ENCODE data around the gene REV3L.

REV3L gene

DNA sequence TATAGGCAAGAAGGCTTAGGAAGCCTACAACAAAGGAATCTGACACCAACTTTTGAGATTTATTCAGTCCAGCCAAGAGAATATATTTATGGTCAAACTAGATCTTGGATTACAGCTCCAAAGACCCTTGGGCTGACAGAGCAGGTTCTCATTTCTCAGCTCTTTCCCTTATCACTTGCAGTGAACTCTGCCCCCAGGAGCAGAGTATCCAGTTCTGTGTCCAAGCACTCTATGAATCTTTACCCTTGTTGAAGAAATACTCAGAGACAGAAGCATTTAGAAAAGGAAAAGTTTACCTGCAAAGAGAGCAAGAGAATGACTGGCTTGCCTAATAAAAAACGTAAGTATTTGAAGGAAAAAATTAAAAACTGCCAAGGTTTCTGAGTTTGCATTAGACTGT lies 205.2 kb downstream of the REV3L start:
- no peaks in the 10 kb centered on the region for H4K20me1 ChIP-seq
- H3K36me3 ChIP-seq: peaks cover 97% of the 10 kb centered on the region
- no peaks in the 10 kb centered on the region for H3K27me3 ChIP-seq
- H3K27ac ChIP-seq: no peak overlapping the region
- no peaks in the 10 kb centered on the region for H3K4me1 ChIP-seq
- no peak overlapping the region for H3K9ac ChIP-seq
- H3K4me2 ChIP-seq: no peak overlapping the region
- TF ChIP-seq Cebpa-rat (IDR thresholded peaks at IDR 0.05): no peak
- peaks cover 69% of the 10 kb centered on the region for H3K9me3 ChIP-seq
- H3K4me3 ChIP-seq: no peak overlapping the region

DNA sequence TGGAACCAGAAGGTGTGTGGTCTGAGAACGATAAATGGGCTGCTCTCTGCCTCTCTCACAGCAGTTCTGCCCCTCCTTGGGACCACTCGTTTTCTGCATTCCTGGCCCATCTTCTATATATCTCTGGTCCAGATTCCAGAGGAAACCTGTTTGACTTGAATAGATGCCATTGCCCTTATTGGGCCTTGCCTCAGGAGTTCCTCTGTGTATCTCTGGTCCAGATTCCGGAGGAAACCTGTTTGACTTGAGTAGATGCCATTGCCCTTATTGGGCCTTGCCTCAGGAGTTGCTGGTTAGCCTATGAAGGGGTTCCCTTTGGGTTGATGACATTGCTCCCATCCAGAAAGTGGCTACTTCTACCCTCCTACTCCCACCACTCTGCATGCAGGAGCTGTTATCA lies 206.3 kb downstream of the REV3L start:
- H3K27me3 ChIP-seq: no peaks in the 10 kb centered on the region
- H3K27ac ChIP-seq: no peak overlapping the region
- no peak overlapping the region for H3K4me2 ChIP-seq
- no peak overlapping the region for H3K9ac ChIP-seq
- H4K20me1 ChIP-seq: no peaks in the 10 kb centered on the region
- H3K4me3 ChIP-seq: no peak overlapping the region
- peaks cover 72% of the 10 kb centered on the region for H3K9me3 ChIP-seq
- peaks cover 98% of the 10 kb centered on the region for H3K36me3 ChIP-seq
- H3K4me1 ChIP-seq: no peaks in the 10 kb centered on the region
- no peak for TF ChIP-seq Cebpa-rat (IDR thresholded peaks at IDR 0.05)

DNA sequence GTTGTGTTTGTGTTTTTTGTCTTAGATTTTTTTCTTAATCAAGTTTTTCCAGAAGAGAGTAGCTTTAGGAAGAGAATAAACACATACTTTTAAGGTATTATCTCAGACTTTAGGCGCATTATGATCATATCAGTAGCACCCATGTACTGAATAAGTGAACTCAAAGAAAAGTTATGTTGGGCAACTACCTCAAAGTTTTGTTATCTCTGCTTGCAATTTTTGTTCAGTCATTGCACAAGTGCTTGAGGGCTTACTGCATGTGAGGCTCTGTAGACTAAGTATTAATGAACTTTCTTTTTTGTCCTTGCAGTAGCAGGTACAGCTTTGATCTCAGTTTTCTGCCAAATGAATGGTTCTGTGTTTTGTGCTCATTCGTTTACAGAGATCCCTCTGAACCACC lies 206.7 kb downstream of the REV3L start:
- no peak for TF ChIP-seq Cebpa-rat (IDR thresholded peaks at IDR 0.05)
- H3K4me2 ChIP-seq: no peak overlapping the region
- no peak overlapping the region for H3K4me3 ChIP-seq
- no peaks in the 10 kb centered on the region for H3K27me3 ChIP-seq
- no peaks in the 10 kb centered on the region for H3K4me1 ChIP-seq
- no peak overlapping the region for H3K27ac ChIP-seq
- no peak overlapping the region for H3K9ac ChIP-seq
- H3K36me3 ChIP-seq: peaks cover 94% of the 10 kb centered on the region
- H4K20me1 ChIP-seq: no peaks in the 10 kb centered on the region
- H3K9me3 ChIP-seq: peaks cover 70% of the 10 kb centered on the region

DNA sequence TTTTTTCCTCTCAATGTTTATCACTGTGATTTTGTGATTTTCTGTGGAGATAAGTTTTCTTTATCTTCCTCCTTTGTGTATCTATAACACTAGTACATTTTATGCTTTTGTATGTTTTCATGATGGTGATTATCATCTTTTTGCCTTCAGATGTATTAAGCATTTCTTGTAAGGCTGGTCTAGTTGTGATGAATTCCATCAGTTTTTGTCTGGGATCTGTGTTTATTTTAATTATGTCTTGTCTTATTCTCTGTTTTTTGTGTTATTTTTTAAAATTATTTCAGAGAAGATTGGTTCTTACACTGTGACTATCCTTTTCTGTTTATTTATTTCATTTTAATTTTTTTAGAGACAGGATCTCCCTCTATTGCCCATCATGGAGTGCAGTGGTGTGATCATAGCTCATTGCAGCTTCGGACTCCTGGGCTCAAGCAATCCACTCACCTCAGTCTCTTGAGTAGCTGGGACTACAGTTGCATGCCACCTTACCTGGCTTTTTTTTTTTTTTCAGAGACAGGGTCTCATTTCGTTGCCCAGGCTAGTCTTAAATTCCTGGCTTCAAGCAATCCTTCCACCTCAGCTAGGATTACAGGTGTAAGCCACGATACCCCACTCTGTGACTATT lies 208.3 kb downstream of the REV3L start:
- Histone ChIP-seq H3K4me2 (no peak overlapping the region), H3K36me3 (peaks cover 92% of the 10 kb centered on the region)

DNA sequence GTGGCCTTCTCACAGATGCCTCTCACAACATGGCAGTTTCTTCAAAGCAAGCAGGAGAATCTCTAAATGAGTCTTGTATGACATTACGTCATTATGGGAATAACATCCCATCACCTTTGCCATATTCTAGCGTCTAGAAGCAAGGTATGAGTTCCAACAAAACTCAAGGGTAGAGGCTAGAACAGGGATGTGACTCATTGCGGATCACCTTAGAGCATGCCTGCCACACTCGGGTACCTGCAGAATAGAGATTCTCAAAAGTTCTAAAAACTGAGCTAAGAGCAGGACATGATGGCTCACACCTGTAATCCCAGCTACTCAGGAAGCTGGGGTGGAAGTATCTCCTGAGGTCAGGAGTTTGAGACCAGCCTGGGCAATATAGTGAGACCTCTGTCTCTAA lies 212.9 kb downstream of the REV3L start:
- H3K4me1 ChIP-seq: no peaks in the 10 kb centered on the region
- no peaks in the 10 kb centered on the region for H4K20me1 ChIP-seq
- H3K27ac ChIP-seq: no peak overlapping the region
- H3K27me3 ChIP-seq: no peaks in the 10 kb centered on the region
- TF ChIP-seq Cebpa-rat (IDR thresholded peaks at IDR 0.05): no peak
- H3K4me2 ChIP-seq: no peak overlapping the region
- H3K9me3 ChIP-seq: peaks cover 45% of the 10 kb centered on the region
- no peak overlapping the region for H3K4me3 ChIP-seq
- no peak overlapping the region for H3K9ac ChIP-seq
- peaks cover 86% of the 10 kb centered on the region for H3K36me3 ChIP-seq

More for the DNA sequence above, 208.3 kb downstream of the REV3L start:
- H3K27me3 ChIP-seq: no peaks in the 10 kb centered on the region
- no peak overlapping the region for H3K9ac ChIP-seq
- peaks cover 83% of the 10 kb centered on the region for H3K9me3 ChIP-seq
- no peaks in the 10 kb centered on the region for H3K4me1 ChIP-seq
- no peaks in the 10 kb centered on the region for H4K20me1 ChIP-seq
- H3K4me3 ChIP-seq: peak overlapping the region; percentile 41; the same call in 1 of the 2 replicates
- no peak for TF ChIP-seq Cebpa-rat (IDR thresholded peaks at IDR 0.05)
- no peak overlapping the region for H3K27ac ChIP-seq

DNA sequence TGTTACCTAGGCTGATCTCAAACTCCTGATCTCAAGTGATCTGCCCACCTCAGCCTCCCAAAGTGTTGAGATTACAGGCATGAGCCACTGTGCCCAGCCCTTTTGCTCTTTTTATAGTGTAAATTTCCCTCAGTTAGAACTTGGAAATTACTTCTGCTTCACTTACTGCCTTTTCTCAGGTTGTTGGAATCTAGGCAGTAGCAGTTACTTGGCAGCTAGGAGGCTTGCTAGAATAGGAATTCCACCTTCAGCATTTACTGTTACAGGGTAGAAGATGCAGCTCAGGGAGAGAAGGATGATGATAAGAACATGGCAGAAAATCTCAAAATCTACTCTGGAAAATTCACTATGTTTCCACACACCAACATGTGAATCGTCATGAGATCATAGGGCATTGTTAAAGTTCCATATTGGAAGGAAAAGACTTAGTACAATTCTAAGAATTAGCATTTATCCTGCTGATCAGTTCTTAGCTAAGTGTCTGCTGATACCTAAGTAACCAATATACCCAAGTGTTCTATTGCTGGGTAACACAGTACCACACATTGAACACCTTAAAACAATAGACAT lies 213.5 kb downstream of the REV3L start:
- no peak overlapping the region for H3K4me3 ChIP-seq
- no peak overlapping the region for H3K27ac ChIP-seq
- H3K9me3 ChIP-seq: peaks cover 39% of the 10 kb centered on the region
- H3K9ac ChIP-seq: no peak overlapping the region
- H3K4me2 ChIP-seq: no peak overlapping the region
- peaks cover 86% of the 10 kb centered on the region for H3K36me3 ChIP-seq
- H4K20me1 ChIP-seq: no peaks in the 10 kb centered on the region
- no peak for TF ChIP-seq Cebpa-rat (IDR thresholded peaks at IDR 0.05)
- no peaks in the 10 kb centered on the region for H3K4me1 ChIP-seq
- no peaks in the 10 kb centered on the region for H3K27me3 ChIP-seq

DNA sequence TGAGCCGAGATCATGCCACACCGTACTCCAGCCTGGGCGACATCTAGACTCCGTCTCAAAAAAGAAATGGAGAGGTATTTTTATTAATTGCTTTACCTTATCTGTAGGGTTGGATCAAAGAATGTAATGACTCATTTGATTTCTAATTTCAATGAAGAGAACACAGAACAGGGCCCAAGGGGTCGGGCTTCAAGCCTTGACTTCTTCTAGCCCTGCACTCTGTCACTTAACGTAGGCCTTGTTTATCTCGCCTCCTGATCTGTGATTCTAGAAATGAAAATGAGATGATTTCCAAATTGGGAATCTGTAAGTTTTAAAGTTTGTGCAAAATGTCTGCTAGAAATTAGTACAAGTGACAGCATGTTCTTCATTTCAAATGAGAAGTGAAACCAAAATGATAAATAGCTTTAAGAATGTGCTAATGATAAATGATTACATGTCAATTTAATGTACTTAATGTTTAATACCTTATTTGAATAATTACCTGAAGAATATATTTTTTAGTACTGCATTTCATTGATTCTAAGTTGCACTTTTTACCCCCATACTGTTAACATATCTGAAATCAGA lies 215.2 kb downstream of the REV3L start:
- Histone ChIP-seq H3K36me3 (peaks cover 81% of the 10 kb centered on the region), H3K9me3 (peaks cover 23% of the 10 kb centered on the region), H3K27ac (no peak overlapping the region), H3K27me3 (no peaks in the 10 kb centered on the region), H3K4me3 (no peak overlapping the region), H3K4me2 (no peak overlapping the region), H3K9ac (no peak overlapping the region), H4K20me1 (no peaks in the 10 kb centered on the region), H3K4me1 (peaks cover 1% of the 10 kb centered on the region)
- no peak for TF ChIP-seq Cebpa-rat (IDR thresholded peaks at IDR 0.05)

DNA sequence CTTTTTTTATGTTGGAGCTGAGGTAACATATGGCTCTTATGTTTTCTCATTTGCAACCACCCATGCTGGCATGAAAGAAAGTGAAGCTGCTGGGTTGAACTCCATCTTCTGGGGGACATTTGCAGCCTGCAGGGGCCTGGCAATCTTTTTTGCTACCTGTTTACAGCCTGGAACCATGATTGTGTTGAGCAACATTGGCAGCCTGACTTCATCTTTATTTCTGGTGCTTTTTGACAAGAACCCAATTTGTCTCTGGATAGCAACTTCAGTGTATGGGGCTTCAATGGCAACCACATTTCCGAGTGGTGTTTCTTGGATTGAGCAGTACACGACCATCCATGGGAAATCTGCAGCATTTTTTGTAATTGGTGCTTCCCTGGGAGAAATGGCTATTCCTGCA lies 216.7 kb downstream of the REV3L start:
- H3K4me3 ChIP-seq: no peak overlapping the region
- peaks cover 10% of the 10 kb centered on the region for H3K4me1 ChIP-seq
- no peak for TF ChIP-seq Cebpa-rat (IDR thresholded peaks at IDR 0.05)
- H4K20me1 ChIP-seq: no peaks in the 10 kb centered on the region
- peaks cover 17% of the 10 kb centered on the region for H3K9me3 ChIP-seq
- H3K4me2 ChIP-seq: no peak overlapping the region
- H3K27ac ChIP-seq: no peak overlapping the region
- peaks cover 78% of the 10 kb centered on the region for H3K36me3 ChIP-seq
- no peak overlapping the region for H3K9ac ChIP-seq
- no peaks in the 10 kb centered on the region for H3K27me3 ChIP-seq

DNA sequence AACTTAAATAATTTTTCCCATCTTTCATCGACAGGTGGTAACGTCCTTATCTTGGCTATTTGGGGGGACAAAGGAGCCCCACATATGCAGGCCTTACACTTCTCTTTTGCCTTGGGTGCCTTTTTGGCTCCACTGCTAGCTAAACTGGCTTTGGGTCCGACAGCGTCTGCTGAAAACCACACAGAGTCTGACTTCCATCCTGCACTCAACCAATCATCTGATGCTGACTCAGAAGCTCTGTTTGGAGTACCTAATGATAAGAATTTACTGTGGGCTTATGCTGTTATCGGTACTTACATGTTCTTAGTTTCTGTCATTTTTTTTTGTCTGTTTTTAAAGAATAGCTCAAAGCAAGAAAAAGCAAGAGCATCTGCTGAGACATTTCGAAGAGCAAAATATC lies 217.2 kb downstream of the REV3L start:
- H3K27me3 ChIP-seq: no peaks in the 10 kb centered on the region
- H3K9me3 ChIP-seq: peaks cover 15% of the 10 kb centered on the region
- TF ChIP-seq Cebpa-rat (IDR thresholded peaks at IDR 0.05): no peak
- H3K4me2 ChIP-seq: no peak overlapping the region
- H4K20me1 ChIP-seq: no peaks in the 10 kb centered on the region
- H3K4me3 ChIP-seq: no peak overlapping the region
- H3K27ac ChIP-seq: no peak overlapping the region
- H3K9ac ChIP-seq: no peak overlapping the region
- H3K4me1 ChIP-seq: peaks cover 14% of the 10 kb centered on the region
- peaks cover 76% of the 10 kb centered on the region for H3K36me3 ChIP-seq

DNA sequence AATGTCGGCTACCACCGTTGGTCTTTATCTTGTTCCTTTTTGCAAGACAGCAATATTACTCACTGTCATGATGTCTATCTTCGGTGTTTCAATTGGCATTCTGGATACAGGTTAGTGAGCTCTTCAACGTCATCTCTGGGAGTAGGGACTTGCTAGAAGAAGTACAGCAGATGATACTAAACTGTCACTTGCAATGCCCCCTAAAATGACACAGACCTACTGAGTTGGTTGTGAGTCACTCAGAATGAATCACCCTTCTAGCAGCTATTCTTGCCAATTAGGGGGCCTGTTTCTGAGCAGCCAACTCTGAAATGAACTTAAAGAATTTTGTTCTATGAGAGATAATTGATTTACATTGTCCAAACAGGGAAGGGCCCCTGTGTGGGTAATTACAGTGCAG lies 219.2 kb downstream of the REV3L start:
- Histone ChIP-seq H3K4me1 (peaks cover 28% of the 10 kb centered on the region), H3K4me3 (no peak overlapping the region), H3K9ac (no peak overlapping the region), H3K27ac (no peak overlapping the region), H3K9me3 (no peaks in the 10 kb centered on the region), H3K36me3 (peaks cover 56% of the 10 kb centered on the region), H4K20me1 (no peaks in the 10 kb centered on the region), H3K27me3 (no peaks in the 10 kb centered on the region), H3K4me2 (no peak overlapping the region)
- no peak for TF ChIP-seq Cebpa-rat (IDR thresholded peaks at IDR 0.05)

All from BLaER1 (cell line).